GM13976 (cell line): Measurements from ENCODE around the gene WWC2.

ENCODE experiments used
- DNase-seq: peaks from one replicate; pipeline ENCODE4 v3.0.0; 2012; ENCODE audit warnings: low spot score
- in situ Hi-C: fragments of 300-500 bp; cut with MboI; formaldehyde crosslinking; loops from one replicate; pipeline ENCODE4 v1.12.0; 2022; ENCODE audit warnings: low sequenced_read_pairs, mixed read lengths, inconsistent platforms; ENCODE audit not compliant: unreplicated experiment
- TF ChIP-seq, protein P1 (sequence below): IDR thresholded peaks from 2 replicates; pipeline ENCODE4 v1.5.1; 2012; ENCODE audit warnings: borderline replicate concordance, mild to moderate bottlenecking; ENCODE audit not compliant: insufficient read depth; ENCODE audit errors: extremely low read depth, missing control alignments, control extremely low read depth

WWC2 gene

DNA sequence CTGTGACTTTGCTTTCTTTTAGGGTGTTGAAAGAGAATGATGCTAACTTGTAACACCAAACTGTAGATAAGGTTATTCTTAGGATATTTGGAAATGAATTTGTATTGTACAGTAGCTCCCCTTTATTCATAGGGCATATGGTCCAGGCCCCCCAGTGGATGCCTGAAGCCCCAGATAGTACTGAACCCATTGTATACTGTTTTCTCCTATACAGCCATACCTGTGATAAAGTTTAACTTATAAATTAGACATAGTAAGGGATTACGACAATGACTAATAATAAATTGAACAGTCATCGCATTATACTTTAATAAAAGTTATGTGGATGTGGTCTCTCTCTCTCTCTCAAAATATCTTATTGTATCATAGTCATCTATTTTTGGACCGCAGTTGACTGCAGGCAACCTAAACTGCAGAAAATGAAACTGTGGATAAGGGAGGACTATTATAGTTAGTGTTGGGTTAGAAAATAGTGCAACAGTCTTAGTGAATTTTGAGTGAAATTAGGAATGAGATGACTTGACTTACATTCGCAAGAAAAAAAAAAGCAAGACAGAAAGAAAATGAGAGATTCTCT lies 115.9 kb downstream of the WWC2 start:
- in situ Hi-C loops = no loop called here
- TF ChIP-seq, protein P1, sequence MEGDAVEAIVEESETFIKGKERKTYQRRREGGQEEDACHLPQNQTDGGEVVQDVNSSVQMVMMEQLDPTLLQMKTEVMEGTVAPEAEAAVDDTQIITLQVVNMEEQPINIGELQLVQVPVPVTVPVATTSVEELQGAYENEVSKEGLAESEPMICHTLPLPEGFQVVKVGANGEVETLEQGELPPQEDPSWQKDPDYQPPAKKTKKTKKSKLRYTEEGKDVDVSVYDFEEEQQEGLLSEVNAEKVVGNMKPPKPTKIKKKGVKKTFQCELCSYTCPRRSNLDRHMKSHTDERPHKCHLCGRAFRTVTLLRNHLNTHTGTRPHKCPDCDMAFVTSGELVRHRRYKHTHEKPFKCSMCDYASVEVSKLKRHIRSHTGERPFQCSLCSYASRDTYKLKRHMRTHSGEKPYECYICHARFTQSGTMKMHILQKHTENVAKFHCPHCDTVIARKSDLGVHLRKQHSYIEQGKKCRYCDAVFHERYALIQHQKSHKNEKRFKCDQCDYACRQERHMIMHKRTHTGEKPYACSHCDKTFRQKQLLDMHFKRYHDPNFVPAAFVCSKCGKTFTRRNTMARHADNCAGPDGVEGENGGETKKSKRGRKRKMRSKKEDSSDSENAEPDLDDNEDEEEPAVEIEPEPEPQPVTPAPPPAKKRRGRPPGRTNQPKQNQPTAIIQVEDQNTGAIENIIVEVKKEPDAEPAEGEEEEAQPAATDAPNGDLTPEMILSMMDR = no peak
- DNase-seq = no peak

DNA sequence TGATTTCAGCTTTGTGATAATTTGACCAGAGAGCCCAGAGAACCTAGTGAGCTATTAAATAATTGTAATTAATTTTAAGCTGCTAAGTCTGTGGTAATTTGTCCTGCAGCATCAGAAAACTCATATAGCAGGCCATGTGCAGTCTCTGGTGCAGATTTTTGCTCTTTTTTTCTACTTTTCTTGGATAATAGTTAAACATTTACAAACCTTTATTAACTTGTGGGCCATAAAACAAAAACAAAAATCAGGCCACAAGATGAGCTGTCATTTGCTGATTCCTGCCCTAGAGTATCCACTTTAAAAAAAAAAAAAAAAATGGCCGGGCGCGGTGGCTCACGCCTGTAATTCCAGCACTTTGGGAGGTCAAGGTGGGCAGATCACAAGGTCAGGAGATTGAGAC lies 121.2 kb downstream of the WWC2 start:
- TF ChIP-seq, protein P1 = no peak
- in situ Hi-C loops = no loop called here
- no peak for DNase-seq

DNA sequence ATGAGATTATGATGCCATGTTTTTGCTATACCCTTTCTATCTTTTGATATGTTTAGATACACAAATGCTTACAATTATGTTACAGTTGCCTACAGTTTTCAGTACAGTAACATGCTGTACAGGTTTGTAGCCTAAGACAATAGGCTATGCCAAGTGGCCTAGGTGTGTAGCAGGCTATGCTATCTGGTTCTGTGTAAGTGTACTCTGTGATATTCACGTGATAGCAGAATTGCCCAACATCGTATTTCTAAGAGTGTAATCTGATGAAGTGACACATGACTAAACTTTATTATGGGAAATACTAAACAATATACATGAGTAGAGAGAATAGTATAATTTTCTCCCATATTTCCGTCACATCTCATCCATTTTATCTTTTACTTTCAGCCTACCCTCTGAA lies 124.0 kb downstream of the WWC2 start:
- in situ Hi-C loops = no loop called here
- DNase-seq = no peak

DNA sequence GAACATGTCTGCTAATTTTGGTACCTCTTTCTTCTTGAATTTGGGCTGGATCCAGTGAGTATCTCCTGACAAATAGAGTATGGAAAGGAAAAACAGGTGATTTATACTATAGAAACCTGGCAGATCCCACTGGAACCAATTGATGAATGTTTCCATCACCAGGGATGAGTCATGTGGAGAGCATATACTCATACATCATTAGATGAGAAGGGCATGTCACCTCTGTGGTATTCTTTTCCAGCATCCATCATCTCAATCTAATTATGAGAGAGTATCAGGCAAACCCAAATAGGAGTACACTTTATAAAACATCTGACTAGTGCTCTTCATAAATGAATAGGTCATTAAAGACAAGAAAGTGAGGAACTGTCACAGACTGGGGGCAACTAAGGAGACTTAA lies 130.3 kb downstream of the WWC2 start:
- DNase-seq = no peak
- TF ChIP-seq, protein P1 = no peak
- in situ Hi-C loops = no loop called here

More for the DNA sequence above, 124.0 kb downstream of the WWC2 start:
- TF ChIP-seq, protein P1 = no peak

DNA sequence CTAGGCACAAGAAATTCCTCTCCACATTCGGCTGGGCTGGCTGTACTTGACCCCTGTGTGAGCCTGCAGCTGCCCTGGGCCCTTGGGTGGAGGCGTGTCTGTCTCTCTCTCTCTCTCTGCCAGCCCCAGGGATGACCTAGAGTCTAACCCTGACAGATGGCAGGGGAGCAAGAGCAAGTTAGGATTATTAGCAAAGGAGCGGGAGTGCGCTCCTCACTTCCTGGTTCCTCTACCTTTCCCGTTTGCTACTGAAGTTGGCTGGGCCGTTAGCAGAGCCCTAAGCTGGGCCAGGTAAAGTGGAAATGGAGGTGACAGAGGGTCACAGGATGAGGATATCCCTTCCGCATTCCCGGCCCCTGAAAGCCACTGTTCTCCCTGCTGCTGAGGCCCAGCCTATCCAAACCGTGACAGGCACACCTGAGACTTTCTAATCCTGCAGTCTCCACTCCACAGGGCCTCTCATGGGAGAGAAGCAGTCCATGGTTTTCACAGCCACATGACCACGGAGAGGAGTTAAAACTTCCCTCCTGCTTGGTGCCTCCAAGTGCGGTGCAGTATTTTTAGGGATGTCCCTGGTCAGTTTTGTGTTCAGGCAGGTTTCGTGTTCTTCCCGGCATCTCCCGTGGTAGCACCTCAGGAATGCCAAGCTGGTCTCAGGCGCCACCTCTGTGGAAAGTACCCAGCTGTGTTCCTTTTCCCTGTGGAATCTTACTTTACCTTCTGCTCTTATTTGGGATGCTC lies 141.7 kb downstream of the WWC2 start:
- TF ChIP-seq, protein P1 = no peak
- in situ Hi-C loops = loop anchor here (10.0 kb wide), 1 partner anchor 166 kb away; no protein-coding TSS in a partner anchor

DNA sequence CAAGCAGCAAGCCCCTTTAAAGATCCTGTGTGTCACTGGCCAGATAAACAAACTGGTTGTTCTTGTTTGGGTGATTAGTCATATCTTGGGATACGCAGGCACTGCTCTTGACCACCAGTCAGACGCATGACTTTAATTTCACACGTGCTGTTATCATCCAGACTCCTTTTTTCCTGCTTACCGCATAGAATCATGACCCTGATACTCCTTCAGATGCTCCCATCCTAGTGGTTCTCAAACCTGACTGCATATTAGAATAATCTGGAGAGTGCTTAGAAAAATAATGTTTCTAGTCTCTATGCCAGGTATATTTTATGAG lies 142.2 kb downstream of the WWC2 start:
- TF ChIP-seq, protein P1 = no peak
- DNase-seq = no peak
- in situ Hi-C loops = loop anchor here (10.0 kb wide), 1 partner anchor 166 kb away; no protein-coding TSS in a partner anchor

More for the DNA sequence above, 141.7 kb downstream of the WWC2 start:
- no peak for DNase-seq
